SK-N-SH (cell line): ENCODE measurements around the gene MAP3K7CL. TPM values are rescaled to one million over a fixed set of nuclear protein-coding genes. Genes with fewer than 3 reads are reported as not detected.

Experiments
- CTCF ChIA-PET: fragments of 300-600, 350-600 bp; formaldehyde crosslinking; extraction: SDS; loops from one replicate; lab custom pipeline; 2021; lab: Yijun Ruan, JAX
- POLR2A ChIA-PET: fragments of 350-600 bp; sonication (Branson Sonifier 250); formaldehyde crosslinking; extraction: SDS; loops from one replicate; lab custom pipeline; 2020; ENCODE audit warnings: antibody characterized with exemption, inconsistent platforms; lab: Yijun Ruan, JAX
- DNase-seq: peaks from one replicate; pipeline ENCODE4 v3.0.0; 2012
- H2AFZ ChIP-seq: fragments of 200-600 bp; sonication (generic); 2 replicates; pipeline ENCODE4 v1.8.1; 2016; ENCODE audit warnings: antibody characterized with exemption, mild to moderate bottlenecking, low read depth
- H3F3A ChIP-seq: fragments of 200-600 bp; sonication (generic); replicated peaks from 2 replicates; pipeline ENCODE3; 2016; ENCODE audit warnings: antibody characterized with exemption, mild to moderate bottlenecking; ENCODE audit not compliant: insufficient read depth
- H3K27ac ChIP-seq, 2 experiments: fragments of 200-500 bp in 1 of 2; fragments of 200-600 bp in 1 of 2; sonication (Bioruptor generic) in 1 of 2; sonication (generic), shearing (Covaris generic) in 1 of 2; 2 replicates each; pipeline versions ENCODE4 v1.5.1 to v1.6.1; 2014 to 2016; ENCODE audit warnings: low read depth in 2 of 2, inconsistent platforms in 1 of 2, low read length in 1 of 2, mild to moderate bottlenecking in 1 of 2, mixed read lengths in 1 of 2
- H3K27me3 ChIP-seq: fragments of 200-600 bp; sonication (generic), shearing (Covaris generic); 2 replicates; pipeline ENCODE4 v1.6.1; 2016; ENCODE audit warnings: mixed run types; ENCODE audit not compliant: insufficient read depth
- H3K36me3 ChIP-seq, 2 experiments: fragments of 200-500 bp in 1 of 2; fragments of 200-600 bp in 1 of 2; sonication (Bioruptor generic) in 1 of 2; sonication (generic) in 1 of 2; replicated peaks in 1 of 2; 2 replicates each; pipeline versions ENCODE3 to v1.5.1; 2014 to 2016; ENCODE audit warnings: low read length in 1 of 2, mild to moderate bottlenecking in 1 of 2; ENCODE audit not compliant: insufficient read depth in 2 of 2, control insufficient read depth in 1 of 2
- H3K4me1 ChIP-seq, 2 experiments: fragments of 200-500 bp in 1 of 2; fragments of 200-600 bp in 1 of 2; sonication (Bioruptor generic) in 1 of 2; sonication (generic), shearing (Covaris generic) in 1 of 2; 2 replicates each; pipeline versions ENCODE4 v1.5.1 to v1.6.1; 2014 to 2016; ENCODE audit warnings: low read depth in 1 of 2, low read length in 1 of 2, mixed run types in 1 of 2; ENCODE audit not compliant: insufficient read depth in 2 of 2, control insufficient read depth in 1 of 2
- H3K4me2 ChIP-seq: fragments of 200-600 bp; sonication (generic), shearing (Covaris generic); 2 replicates; pipeline ENCODE4 v1.6.1; 2017; ENCODE audit warnings: mixed run types
- H3K4me3 ChIP-seq, 2 experiments: fragments of 200-500 bp in 1 of 2; fragments of 200-600 bp in 1 of 2; sonication (Bioruptor generic) in 1 of 2; sonication (generic), shearing (Covaris generic) in 1 of 2; 2 replicates each; pipeline versions ENCODE4 v1.5.1 to v1.8.1; 2014 to 2016; ENCODE audit warnings: low read depth in 2 of 2, inconsistent platforms in 1 of 2, low read length in 1 of 2, mild to moderate bottlenecking in 1 of 2, mixed read lengths in 1 of 2, moderate library complexity in 1 of 2
- H3K79me2 ChIP-seq: fragments of 200-600 bp; sonication (generic); 2 replicates; pipeline ENCODE4 v1.8.1; 2017; ENCODE audit warnings: mild to moderate bottlenecking; ENCODE audit not compliant: insufficient read depth
- H3K9ac ChIP-seq: fragments of 200-600 bp; sonication (generic); 2 replicates; pipeline ENCODE4 v1.6.1; 2017; ENCODE audit warnings: mixed run types
- H3K9me2 ChIP-seq: fragments of 200-600 bp; sonication (generic); 2 replicates; pipeline ENCODE4 v1.6.1; 2017; ENCODE audit warnings: mixed run types
- H3K9me3 ChIP-seq: fragments of 200-600 bp; sonication (generic); 2 replicates; pipeline ENCODE4 v1.6.1; 2017; ENCODE audit warnings: mixed run types, mild to moderate bottlenecking, moderate library complexity
- H4K20me1 ChIP-seq: fragments of 200-600 bp; sonication (generic); 2 replicates; pipeline ENCODE4 v1.6.1; 2017; ENCODE audit warnings: mild to moderate bottlenecking, mixed run types; ENCODE audit not compliant: insufficient read depth
- CHD2 ChIP-seq: fragments of 150-350 bp; IDR thresholded peaks from 2 replicates; pipeline ENCODE4 v1.6.1; 2018; ENCODE audit warnings: low read length; ENCODE audit not compliant: partially characterized antibody
- CTCF ChIP-seq: fragments of 200-600 bp; sonication (generic); IDR thresholded peaks from 2 replicates; pipeline ENCODE4 v1.6.1; 2017; ENCODE audit warnings: antibody characterized with exemption, mild to moderate bottlenecking, moderate library complexity
- ELF1 ChIP-seq: IDR thresholded peaks from 2 replicates; pipeline ENCODE4 v1.4.0; 2012
- EP300 ChIP-seq, 2 experiments: IDR thresholded peaks; 2 replicates each; pipeline versions ENCODE4 v1.4.0 to v1.6.1; 2012; ENCODE audit warnings: borderline replicate concordance in 1 of 2, low read depth in 1 of 2, low read length in 1 of 2
- EZH2phosphoT487 ChIP-seq: fragments of 200-600 bp; sonication (generic); IDR thresholded peaks from 2 replicates; pipeline ENCODE4 v1.6.1; 2017; ENCODE audit warnings: low read depth, mixed run types, mild to moderate bottlenecking, antibody characterized with exemption, moderate library complexity, borderline replicate concordance
- FOSL2 ChIP-seq: IDR thresholded peaks from 2 replicates; pipeline ENCODE4 v1.4.0; 2012; ENCODE audit warnings: low read depth, mild to moderate bottlenecking, moderate library complexity, borderline replicate concordance
- GABPA ChIP-seq: IDR thresholded peaks from 2 replicates; pipeline ENCODE4 v1.4.0; 2012; ENCODE audit warnings: low read depth, mild to moderate bottlenecking
- GATA2 ChIP-seq: sonication (generic); formaldehyde crosslinking; IDR thresholded peaks from 2 replicates; pipeline ENCODE4 v1.5.0; 2020; ENCODE audit warnings: mild to moderate bottlenecking, missing genetic modification reagents
- IRF3 ChIP-seq: fragments of 150-350 bp; IDR thresholded peaks from 2 replicates; pipeline ENCODE4 v1.6.1; 2016; ENCODE audit warnings: mild to moderate bottlenecking, low read depth, low read length
- MEF2A ChIP-seq: IDR thresholded peaks from 2 replicates; pipeline ENCODE4 v1.4.0; 2012; ENCODE audit warnings: low read depth, borderline replicate concordance
- MXI1 ChIP-seq: IDR thresholded peaks from 2 replicates; pipeline ENCODE4 v1.6.1; 2012; ENCODE audit warnings: mild to moderate bottlenecking, low read depth, low read length, improper control_type of control experiment
- SIN3A ChIP-seq: IDR thresholded peaks from 2 replicates; pipeline ENCODE4 v1.6.1; 2012; ENCODE audit warnings: low read depth, mild to moderate bottlenecking, low read length, moderate library complexity, borderline replicate concordance
- SMC3 ChIP-seq: IDR thresholded peaks from 2 replicates; pipeline ENCODE4 v1.6.1; 2012; ENCODE audit warnings: low read depth, low read length, improper control_type of control experiment
- TAF1 ChIP-seq: IDR thresholded peaks from 2 replicates; pipeline ENCODE4 v1.6.1; 2012; ENCODE audit warnings: low read depth, mild to moderate bottlenecking, low read length, moderate library complexity, borderline replicate concordance
- TCF12 ChIP-seq: IDR thresholded peaks from 2 replicates; pipeline ENCODE4 v1.4.0; 2012
- TEAD4 ChIP-seq: IDR thresholded peaks from 2 replicates; pipeline ENCODE4 v1.4.0; 2012; ENCODE audit warnings: mild to moderate bottlenecking, borderline replicate concordance; ENCODE audit not compliant: insufficient read depth
- ZBTB33 ChIP-seq: IDR thresholded peaks from 2 replicates; pipeline ENCODE4 v1.4.0; 2012; ENCODE audit warnings: low read depth, borderline replicate concordance
- WGBS: methylation state at CpG from one replicate; pipeline ENCODE4 v1.1.6; 2017; ENCODE audit warnings: low lambda C conversion rate; 5-methylcytosine and 5-hydroxymethylcytosine counted together
- polyA plus RNA-seq, 3 experiments: library from polyadenylated mRNA; depleted of rRNA; stranded (reverse); fragments of >200 nt; gene quantifications; 2 replicates each; pipeline ENCODE4 v1.2.3, GENCODE V29; 2012

The MAP3K7CL gene
- polyA plus RNA-seq, 1 of the 3 experiments (the other 2 are of a cell fraction): 2.3 TPM

GRCh38 chr21:29135481-29135880 lies 5.0 kb downstream of the MAP3K7CL start:
- no peaks in the 10 kb centered on the region for H3K79me2 ChIP-seq
- no peaks in the 10 kb centered on the region for H3K36me3 ChIP-seq
- H3K9ac ChIP-seq: no peak overlapping the region
- TF ChIP-seq ZBTB33 (no peak), TAF1 (no peak), MEF2A (no peak), TCF12 (no peak), SIN3A (no peak), MXI1 (no peak), EP300 (IDR thresholded peaks at IDR 0.05; ENCODE audit: borderline replicate concordance in 1 of 2, low read depth in 1 of 2, low read length in 1 of 2) (no peak), CHD2 (no peak), FOSL2 (no peak), EZH2phosphoT487 (no peak), TEAD4 (no peak), ELF1 (no peak), GABPA (no peak), CTCF (no peak), GATA2 (CRISPR knock-in tag) (no peak)
- POLR2A ChIA-PET: no interaction called here
- no peak overlapping the region for H3K4me2 ChIP-seq
- H3K9me3 ChIP-seq: no peaks in the 10 kb centered on the region
- no peak overlapping the region for H3K4me3 ChIP-seq
- DNase-seq: no peak
- H2AFZ ChIP-seq: no peak overlapping the region
- H3K9me2 ChIP-seq: no peaks in the 10 kb centered on the region
- H3K27ac ChIP-seq: no peak overlapping the region
- CTCF ChIA-PET: no interaction called here
- H3K4me1 ChIP-seq: peaks cover 0 to 12% of the 10 kb centered on the region in 2 experiments; a peak in 3 of 4 replicates
- no peaks in the 10 kb centered on the region for H3K27me3 ChIP-seq
- no peaks in the 10 kb centered on the region for H4K20me1 ChIP-seq
- peaks cover 5% of the 10 kb centered on the region for H3F3A ChIP-seq

- no peaks in the 10 kb centered on the region for H4K20me1 ChIP-seq
- no peaks in the 10 kb centered on the region for H3F3A ChIP-seq
- POLR2A ChIA-PET: no interaction called here
- no peak overlapping the region for H2AFZ ChIP-seq
- H3K27me3 ChIP-seq: no peaks in the 10 kb centered on the region
- H3K4me1 ChIP-seq: peaks cover 0 to 7% of the 10 kb centered on the region in 2 experiments; a peak in 2 of 4 replicates
- no peak overlapping the region for H3K4me2 ChIP-seq
- H3K9ac ChIP-seq: no peak overlapping the region
- no peak overlapping the region for H3K27ac ChIP-seq
- H3K79me2 ChIP-seq: no peaks in the 10 kb centered on the region
- no peak overlapping the region for H3K4me3 ChIP-seq
- H3K9me3 ChIP-seq: no peaks in the 10 kb centered on the region
- H3K9me2 ChIP-seq: no peaks in the 10 kb centered on the region
- WGBS: 92% methylated on average over 1 of the region's 1 CpG
- DNase-seq: no peak
- TF ChIP-seq IRF3: no peak
- no peak for TF ChIP-seq TCF12
- TF ChIP-seq TAF1: no peak
- no peak for TF ChIP-seq CTCF
- TF ChIP-seq SMC3: no peak
- TF ChIP-seq, all 33 proteins: peak for 0
- CTCF ChIA-PET: no interaction called here
- H3K36me3 ChIP-seq: no peaks in the 10 kb centered on the region
Observed at GRCh38 chr21:29136033-29136432, 5.6 kb downstream of the MAP3K7CL start.
